Measurements from ENCODE around the gene NFIA.

Gene NFIA

DNA sequence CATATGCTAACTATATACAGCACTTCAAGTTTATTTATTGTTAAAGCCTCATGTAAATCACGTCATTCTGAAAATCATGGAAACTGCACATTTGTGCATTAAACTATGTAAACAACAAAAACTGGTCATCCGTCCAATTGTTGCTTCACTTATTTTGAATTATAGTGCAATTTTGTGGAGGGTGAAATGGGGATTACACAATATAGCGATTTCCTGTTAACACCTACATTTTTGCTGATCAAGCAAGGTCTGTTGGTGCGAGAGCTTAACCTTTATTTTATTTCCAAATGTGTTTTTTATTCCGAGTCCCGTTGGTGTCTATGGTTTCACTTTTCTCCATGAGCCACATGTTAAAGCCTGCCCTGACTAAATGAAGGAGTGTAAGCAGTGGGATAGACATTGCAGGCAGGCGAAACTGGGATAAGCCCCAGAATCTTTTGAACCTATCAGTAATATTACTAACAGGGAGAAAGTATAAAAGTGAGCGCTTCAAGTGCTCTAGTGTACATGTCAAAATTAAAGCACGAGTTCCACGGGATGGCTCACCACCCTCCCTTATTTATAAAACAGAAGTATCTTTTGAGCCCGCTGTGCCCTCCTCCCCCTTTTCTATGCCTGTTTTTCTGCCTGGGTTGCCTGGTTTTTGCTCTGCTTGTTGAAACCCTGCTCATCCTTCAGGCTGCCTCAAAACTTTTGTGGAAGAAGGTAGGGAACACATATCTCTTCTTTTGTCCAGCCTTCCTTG, 120.7 kb downstream of the NFIA start:
- H3K4me3 ChIP-seq (IDR thresholded peaks at IDR 0.05; ENCODE audit: insufficient read depth, low read depth, low read length) = no peak overlapping the region
- H3K79me2 ChIP-seq (ENCODE audit: insufficient read depth, low read depth) = no peaks in the 10 kb centered on the region
- no peak overlapping the region for H3K27ac ChIP-seq
- TF ChIP-seq, protein P1, sequence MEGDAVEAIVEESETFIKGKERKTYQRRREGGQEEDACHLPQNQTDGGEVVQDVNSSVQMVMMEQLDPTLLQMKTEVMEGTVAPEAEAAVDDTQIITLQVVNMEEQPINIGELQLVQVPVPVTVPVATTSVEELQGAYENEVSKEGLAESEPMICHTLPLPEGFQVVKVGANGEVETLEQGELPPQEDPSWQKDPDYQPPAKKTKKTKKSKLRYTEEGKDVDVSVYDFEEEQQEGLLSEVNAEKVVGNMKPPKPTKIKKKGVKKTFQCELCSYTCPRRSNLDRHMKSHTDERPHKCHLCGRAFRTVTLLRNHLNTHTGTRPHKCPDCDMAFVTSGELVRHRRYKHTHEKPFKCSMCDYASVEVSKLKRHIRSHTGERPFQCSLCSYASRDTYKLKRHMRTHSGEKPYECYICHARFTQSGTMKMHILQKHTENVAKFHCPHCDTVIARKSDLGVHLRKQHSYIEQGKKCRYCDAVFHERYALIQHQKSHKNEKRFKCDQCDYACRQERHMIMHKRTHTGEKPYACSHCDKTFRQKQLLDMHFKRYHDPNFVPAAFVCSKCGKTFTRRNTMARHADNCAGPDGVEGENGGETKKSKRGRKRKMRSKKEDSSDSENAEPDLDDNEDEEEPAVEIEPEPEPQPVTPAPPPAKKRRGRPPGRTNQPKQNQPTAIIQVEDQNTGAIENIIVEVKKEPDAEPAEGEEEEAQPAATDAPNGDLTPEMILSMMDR (conservative IDR thresholded peaks at IDR 0.05; ENCODE audit: low read depth, low read length) = no peak
- H3K36me3 ChIP-seq (ENCODE audit: insufficient read depth) = no peaks in the 10 kb centered on the region
- no peaks in the 10 kb centered on the region for H3K27me3 ChIP-seq (ENCODE audit: insufficient read depth, low read depth)
- no peaks in the 10 kb centered on the region for H3K4me1 ChIP-seq (ENCODE audit: low read depth, poor library complexity, severe bottlenecking)
- H3K9ac ChIP-seq = no peak overlapping the region
- no peak overlapping the region for H3K4me2 ChIP-seq
- no peaks in the 10 kb centered on the region for H4K20me1 ChIP-seq (ENCODE audit: insufficient read depth)
- no peak overlapping the region for H2AFZ ChIP-seq (ENCODE audit: low read depth)

DNA sequence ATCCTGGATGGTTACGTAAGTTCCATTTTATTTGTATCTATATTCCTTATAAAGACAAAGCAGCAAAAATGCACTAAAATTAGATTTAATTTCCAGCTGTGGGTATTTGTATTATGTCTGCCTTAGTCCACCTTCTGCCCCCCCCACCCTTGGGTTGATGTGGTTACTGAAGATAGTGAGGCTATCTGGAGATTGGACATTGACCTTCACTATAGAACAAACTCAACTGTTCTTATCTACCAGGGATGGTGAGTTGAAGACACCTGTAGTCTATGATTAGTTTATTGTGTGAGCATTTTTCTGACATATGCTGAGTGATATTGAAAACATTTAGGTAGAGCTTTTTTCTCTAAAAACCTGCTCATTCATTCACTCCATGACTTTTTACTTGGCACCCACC, 122.2 kb downstream of the NFIA start:
- Histone ChIP-seq H2AFZ (ENCODE audit: low read depth) (no peak overlapping the region), H3K27me3 (ENCODE audit: insufficient read depth, low read depth) (no peaks in the 10 kb centered on the region), H4K20me1 (ENCODE audit: insufficient read depth) (no peaks in the 10 kb centered on the region), H3K4me2 (no peak overlapping the region), H3K79me2 (ENCODE audit: insufficient read depth, low read depth) (no peaks in the 10 kb centered on the region), H3K36me3 (ENCODE audit: insufficient read depth) (no peaks in the 10 kb centered on the region), H3K4me1 (ENCODE audit: low read depth, poor library complexity, severe bottlenecking) (no peaks in the 10 kb centered on the region), H3K4me3 (IDR thresholded peaks at IDR 0.05; ENCODE audit: insufficient read depth, low read depth, low read length) (no peak overlapping the region), H3K27ac (no peak overlapping the region), H3K9ac (no peak overlapping the region)
- TF ChIP-seq, protein P1 (conservative IDR thresholded peaks at IDR 0.05; ENCODE audit: low read depth, low read length) = no peak

DNA sequence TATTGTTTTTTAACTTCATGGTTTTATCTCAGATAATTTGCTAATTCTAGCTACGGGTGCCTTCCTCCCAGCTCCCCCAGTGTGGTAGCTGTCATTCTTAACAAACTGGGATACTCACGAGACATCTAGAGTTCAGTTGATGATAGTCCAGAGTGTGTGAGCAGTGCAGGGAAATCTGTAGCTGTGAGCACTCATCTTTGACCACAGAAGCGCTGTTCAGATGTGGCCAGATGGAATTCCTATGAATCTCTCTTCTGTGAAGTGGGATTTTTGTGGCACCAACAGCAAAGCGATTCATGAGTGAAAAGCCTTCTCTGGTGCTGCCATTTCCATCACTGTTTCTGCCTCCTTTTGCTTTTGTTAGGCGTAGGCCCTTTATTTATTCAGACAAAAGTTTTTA, 125.1 kb downstream of the NFIA start:
- no peaks in the 10 kb centered on the region for H3K4me1 ChIP-seq (ENCODE audit: low read depth, poor library complexity, severe bottlenecking)
- H3K27ac ChIP-seq = no peak overlapping the region
- no peaks in the 10 kb centered on the region for H3K36me3 ChIP-seq (ENCODE audit: insufficient read depth)
- H3K27me3 ChIP-seq (ENCODE audit: insufficient read depth, low read depth) = no peaks in the 10 kb centered on the region
- H2AFZ ChIP-seq (ENCODE audit: low read depth) = no peak overlapping the region
- H4K20me1 ChIP-seq (ENCODE audit: insufficient read depth) = no peaks in the 10 kb centered on the region
- H3K79me2 ChIP-seq (ENCODE audit: insufficient read depth, low read depth) = no peaks in the 10 kb centered on the region
- TF ChIP-seq, protein P1 (conservative IDR thresholded peaks at IDR 0.05; ENCODE audit: low read depth, low read length) = no peak
- no peak overlapping the region for H3K9ac ChIP-seq
- no peak overlapping the region for H3K4me2 ChIP-seq
- H3K4me3 ChIP-seq (IDR thresholded peaks at IDR 0.05; ENCODE audit: insufficient read depth, low read depth, low read length) = no peak overlapping the region

DNA sequence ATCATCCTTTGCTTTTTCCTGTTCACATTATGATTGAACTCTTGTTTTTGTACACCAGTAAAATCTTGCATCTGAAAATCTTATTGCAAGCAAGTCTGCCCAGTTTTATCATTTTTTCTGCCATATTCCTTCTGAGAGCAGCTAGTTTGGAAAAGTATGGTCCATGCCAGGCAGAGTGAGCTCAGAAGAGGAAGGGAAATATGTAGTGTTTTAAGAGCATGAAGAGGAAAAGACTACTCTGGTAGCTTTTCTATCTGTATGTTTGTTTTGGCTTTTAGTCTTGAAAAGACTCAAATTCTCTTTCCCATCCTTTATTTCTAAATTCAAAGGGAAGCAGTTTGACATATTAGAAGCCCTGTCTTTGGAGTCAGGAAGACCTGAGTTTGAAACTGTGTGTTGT, 125.8 kb downstream of the NFIA start:
- TF ChIP-seq, protein P1 (conservative IDR thresholded peaks at IDR 0.05; ENCODE audit: low read depth, low read length) = no peak
- H3K79me2 ChIP-seq (ENCODE audit: insufficient read depth, low read depth) = no peaks in the 10 kb centered on the region
- no peak overlapping the region for H3K4me3 ChIP-seq (IDR thresholded peaks at IDR 0.05; ENCODE audit: insufficient read depth, low read depth, low read length)

More for the DNA sequence above, 125.8 kb downstream of the NFIA start:
- Histone ChIP-seq H3K4me2 (no peak overlapping the region), H3K9ac (no peak overlapping the region), H4K20me1 (ENCODE audit: insufficient read depth) (no peaks in the 10 kb centered on the region), H3K36me3 (ENCODE audit: insufficient read depth) (no peaks in the 10 kb centered on the region), H3K27me3 (ENCODE audit: insufficient read depth, low read depth) (no peaks in the 10 kb centered on the region), H3K4me1 (ENCODE audit: low read depth, poor library complexity, severe bottlenecking) (no peaks in the 10 kb centered on the region), H3K27ac (no peak overlapping the region), H2AFZ (ENCODE audit: low read depth) (no peak overlapping the region)
